Measurements from ENCODE around the gene JAK1.

The JAK1 gene

DNA sequence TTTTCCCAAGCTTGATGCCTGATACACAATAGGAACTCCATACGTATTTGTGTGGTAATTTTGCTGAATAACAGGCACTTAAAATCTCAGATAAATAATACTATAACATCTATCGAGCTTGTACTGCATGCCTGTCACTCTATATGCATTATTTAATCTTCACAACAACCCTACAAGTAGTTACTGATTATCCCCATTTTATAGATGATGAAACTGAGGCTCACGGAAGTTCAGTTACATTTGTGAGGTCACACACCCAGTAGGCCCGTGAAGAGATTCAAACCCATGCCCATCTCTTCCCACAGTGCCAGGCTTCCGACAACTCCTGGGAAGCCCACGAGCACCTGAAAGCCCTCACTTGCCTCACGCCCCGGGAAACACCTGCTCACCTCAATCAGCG lies 122.7 kb downstream of the JAK1 start:
- Histone ChIP-seq H3K27ac (no peak overlapping the region), H3K4me3 (ENCODE audit: low read depth, low read length) (no peak overlapping the region), H3K36me3 (replicated peaks) (peaks cover 79% of the 10 kb centered on the region), H3K27me3 (replicated peaks) (no peaks in the 10 kb centered on the region)
- TF ChIP-seq, protein P1, sequence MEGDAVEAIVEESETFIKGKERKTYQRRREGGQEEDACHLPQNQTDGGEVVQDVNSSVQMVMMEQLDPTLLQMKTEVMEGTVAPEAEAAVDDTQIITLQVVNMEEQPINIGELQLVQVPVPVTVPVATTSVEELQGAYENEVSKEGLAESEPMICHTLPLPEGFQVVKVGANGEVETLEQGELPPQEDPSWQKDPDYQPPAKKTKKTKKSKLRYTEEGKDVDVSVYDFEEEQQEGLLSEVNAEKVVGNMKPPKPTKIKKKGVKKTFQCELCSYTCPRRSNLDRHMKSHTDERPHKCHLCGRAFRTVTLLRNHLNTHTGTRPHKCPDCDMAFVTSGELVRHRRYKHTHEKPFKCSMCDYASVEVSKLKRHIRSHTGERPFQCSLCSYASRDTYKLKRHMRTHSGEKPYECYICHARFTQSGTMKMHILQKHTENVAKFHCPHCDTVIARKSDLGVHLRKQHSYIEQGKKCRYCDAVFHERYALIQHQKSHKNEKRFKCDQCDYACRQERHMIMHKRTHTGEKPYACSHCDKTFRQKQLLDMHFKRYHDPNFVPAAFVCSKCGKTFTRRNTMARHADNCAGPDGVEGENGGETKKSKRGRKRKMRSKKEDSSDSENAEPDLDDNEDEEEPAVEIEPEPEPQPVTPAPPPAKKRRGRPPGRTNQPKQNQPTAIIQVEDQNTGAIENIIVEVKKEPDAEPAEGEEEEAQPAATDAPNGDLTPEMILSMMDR (IDR thresholded peaks at IDR 0.05; ENCODE audit: low read depth, low read length, missing control alignments) = no peak
- no peak for DNase-seq
- in situ Hi-C loops (cut with HindIII; ENCODE audit: low pct_ligation_motif_present, low sequenced_read_pairs) = no loop called here

DNA sequence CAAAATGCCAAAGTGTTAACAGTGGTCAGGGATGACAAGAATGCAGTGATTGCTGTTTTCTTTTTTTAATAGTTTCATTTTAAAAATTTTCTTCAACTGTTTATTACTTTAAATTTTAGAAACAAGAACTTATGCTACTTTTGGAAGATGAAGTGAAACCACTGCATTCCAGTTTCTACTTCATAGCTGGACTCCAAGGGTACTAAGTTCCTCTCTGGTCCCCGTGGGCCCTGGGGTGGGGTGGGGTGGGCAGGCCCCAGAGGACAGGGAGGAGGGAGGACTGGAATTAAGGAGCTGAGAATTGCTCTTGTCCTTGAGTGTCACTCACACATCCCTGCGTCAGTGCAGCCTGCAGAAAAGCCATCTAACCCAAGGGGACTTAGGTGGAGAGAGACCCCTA lies 124.1 kb downstream of the JAK1 start:
- Histone ChIP-seq H3K36me3 (replicated peaks) (peaks cover 77% of the 10 kb centered on the region), H3K27me3 (replicated peaks) (no peaks in the 10 kb centered on the region), H3K27ac (no peak overlapping the region), H3K4me3 (ENCODE audit: low read depth, low read length) (no peak overlapping the region)
- in situ Hi-C loops (cut with HindIII; ENCODE audit: low pct_ligation_motif_present, low sequenced_read_pairs) = no loop called here
- no peak for DNase-seq
- TF ChIP-seq, protein P1 (IDR thresholded peaks at IDR 0.05; ENCODE audit: low read depth, low read length, missing control alignments) = no peak

DNA sequence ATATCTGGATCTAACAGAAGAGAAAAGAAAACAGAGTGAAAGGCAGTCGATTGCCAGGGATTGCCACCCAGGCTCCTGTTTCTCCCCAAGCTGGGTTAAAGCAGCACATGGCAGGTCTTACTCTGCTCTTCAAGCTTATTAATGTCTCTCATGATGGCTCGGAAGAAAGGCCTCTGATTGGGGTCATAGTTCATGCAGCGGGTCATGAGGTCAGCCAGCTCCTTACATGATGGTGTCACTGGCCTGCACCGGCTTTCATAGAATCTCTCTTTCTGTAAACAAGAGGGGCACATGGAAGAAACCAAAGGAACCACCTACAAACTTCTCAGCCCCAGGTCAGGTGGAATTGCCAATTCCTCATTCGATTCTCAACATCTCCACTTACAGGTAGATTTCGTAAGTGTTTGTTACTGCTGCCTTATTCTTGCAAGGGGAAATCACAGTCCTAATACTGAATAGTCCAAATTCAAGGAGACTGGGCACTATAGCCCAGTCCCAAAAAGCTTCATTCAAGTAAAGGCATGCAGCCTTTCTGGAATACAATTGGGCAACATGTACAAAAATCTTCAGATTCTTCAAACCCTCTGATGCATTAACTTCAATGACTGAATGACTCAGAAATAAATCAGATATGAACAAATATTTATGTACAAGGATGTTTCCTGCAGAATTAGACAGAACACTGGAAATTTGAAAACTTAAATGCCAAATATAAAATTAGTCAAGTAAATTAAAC lies 124.9 kb downstream of the JAK1 start:
- H3K27me3 ChIP-seq (replicated peaks) = no peaks in the 10 kb centered on the region
- peaks cover 79% of the 10 kb centered on the region for H3K36me3 ChIP-seq (replicated peaks)
- no peak overlapping the region for H3K27ac ChIP-seq
- H3K4me3 ChIP-seq (ENCODE audit: low read depth, low read length) = no peak overlapping the region
- no peak for DNase-seq
- in situ Hi-C loops (cut with HindIII; ENCODE audit: low pct_ligation_motif_present, low sequenced_read_pairs) = no loop called here
- TF ChIP-seq, protein P1 (IDR thresholded peaks at IDR 0.05; ENCODE audit: low read depth, low read length, missing control alignments) = no peak

DNA sequence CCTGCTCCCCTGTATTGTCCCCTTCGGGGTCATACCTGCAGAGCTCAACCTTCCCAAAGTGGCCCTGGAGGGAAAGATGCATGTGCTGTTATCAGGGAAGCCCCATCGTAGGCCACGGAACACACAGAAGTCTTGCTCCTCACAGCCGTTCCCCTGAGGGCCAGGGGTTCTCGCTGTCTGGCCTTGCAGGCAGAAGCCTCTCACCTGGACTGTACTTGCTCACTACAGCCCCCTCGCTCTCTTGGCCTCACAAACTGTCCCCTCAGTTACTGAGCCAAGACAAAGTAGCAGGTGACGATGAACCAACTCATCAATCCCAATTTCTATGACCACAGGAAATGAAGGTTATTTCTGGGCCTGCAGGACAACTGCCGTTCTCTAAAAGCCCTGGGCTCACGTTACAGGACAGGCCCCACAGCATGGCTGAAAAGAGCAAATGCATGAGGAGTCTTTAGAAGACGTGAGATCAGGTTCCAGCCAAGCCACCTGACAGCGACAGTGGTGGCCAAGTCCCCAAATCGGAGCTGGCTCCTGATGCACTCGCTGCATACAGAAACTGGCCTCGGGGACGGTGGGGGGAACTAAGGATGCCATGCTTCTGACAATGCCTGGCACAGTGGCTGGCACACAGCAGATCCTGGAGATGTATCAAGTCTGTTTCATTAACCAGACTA lies 126.5 kb downstream of the JAK1 start:
- Histone ChIP-seq H3K36me3 (replicated peaks) (peaks cover 73% of the 10 kb centered on the region), H3K4me3 (ENCODE audit: low read depth, low read length) (no peak overlapping the region), H3K27me3 (replicated peaks) (no peaks in the 10 kb centered on the region), H3K27ac (no peak overlapping the region)
- DNase-seq = no peak
- TF ChIP-seq, protein P1 (IDR thresholded peaks at IDR 0.05; ENCODE audit: low read depth, low read length, missing control alignments) = no peak
- in situ Hi-C loops (cut with HindIII; ENCODE audit: low pct_ligation_motif_present, low sequenced_read_pairs) = no loop called here

DNA sequence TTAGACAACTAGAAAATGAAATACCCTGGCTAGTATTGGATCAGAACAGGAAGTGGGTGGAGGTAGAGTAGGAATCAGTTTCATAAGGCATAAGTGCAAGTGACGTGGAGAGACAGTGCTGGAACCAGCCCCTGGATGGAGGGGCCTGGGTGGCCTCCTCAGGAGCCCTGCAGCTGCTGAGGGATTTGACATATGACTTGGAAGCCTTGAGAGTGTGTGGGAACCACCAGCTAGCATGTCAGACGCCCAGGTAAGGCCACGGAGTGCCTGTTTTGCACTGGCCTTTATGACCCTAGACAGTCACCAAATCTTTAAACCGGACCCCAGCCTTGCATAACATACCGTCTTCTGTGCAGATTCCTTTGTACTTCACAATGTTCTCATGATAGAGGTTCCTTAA lies 127.1 kb downstream of the JAK1 start:
- Histone ChIP-seq H3K36me3 (replicated peaks) (peaks cover 69% of the 10 kb centered on the region), H3K4me3 (ENCODE audit: low read depth, low read length) (no peak overlapping the region), H3K27me3 (replicated peaks) (no peaks in the 10 kb centered on the region), H3K27ac (no peak overlapping the region)
- in situ Hi-C loops (cut with HindIII; ENCODE audit: low pct_ligation_motif_present, low sequenced_read_pairs) = no loop called here
- DNase-seq = no peak
- TF ChIP-seq, protein P1 (IDR thresholded peaks at IDR 0.05; ENCODE audit: low read depth, low read length, missing control alignments) = no peak

All from brain microvascular endothelial cell (primary cell).